DOHH2 (cell line): ENCODE measurements around the gene SUCNR1.

Experiments used
- H3F3A ChIP-seq: fragments of 200-600 bp; sonication (generic), shearing (Covaris generic); 2 replicates; pipeline ENCODE4 v1.6.0; 2016; ENCODE audit warnings: antibody characterized with exemption, mild to moderate bottlenecking; ENCODE audit not compliant: control insufficient read depth, insufficient read depth
- H3K27ac ChIP-seq: fragments of 200-600 bp; sonication (generic); 2 replicates; pipeline ENCODE4 v1.5.1; 2014; ENCODE audit warnings: low read depth, mild to moderate bottlenecking, low read length, moderate library complexity
- H3K27me3 ChIP-seq: fragments of 200-600 bp; sonication (generic); 2 replicates; pipeline ENCODE4 v1.6.1; 2014; ENCODE audit warnings: mild to moderate bottlenecking, low read length, mixed read lengths; ENCODE audit not compliant: control insufficient read depth
- H3K36me3 ChIP-seq: fragments of 200-600 bp; sonication (generic); 2 replicates; pipeline ENCODE4 v1.6.1; 2014; ENCODE audit warnings: mild to moderate bottlenecking, low read length, moderate library complexity, mixed read lengths; ENCODE audit not compliant: control insufficient read depth
- H3K4me1 ChIP-seq: fragments of 200-600 bp; sonication (generic); 2 replicates; pipeline ENCODE4 v1.6.1; 2014; ENCODE audit warnings: mild to moderate bottlenecking, low read length, mixed read lengths; ENCODE audit not compliant: control insufficient read depth
- H3K4me2 ChIP-seq: fragments of 200-600 bp; sonication (generic); 2 replicates; pipeline ENCODE4 v1.6.0; 2014; ENCODE audit warnings: mild to moderate bottlenecking, low read length, moderate library complexity
- H3K4me3 ChIP-seq: fragments of 200-600 bp; sonication (generic); 2 replicates; pipeline ENCODE4 v1.5.1; 2014; ENCODE audit warnings: mild to moderate bottlenecking, low read length, mixed read lengths
- H3K79me2 ChIP-seq: fragments of 200-600 bp; sonication (generic); 2 replicates; pipeline ENCODE4 v1.6.1; 2014; ENCODE audit warnings: mild to moderate bottlenecking, low read length, mixed read lengths; ENCODE audit not compliant: control insufficient read depth
- H3K9me2 ChIP-seq: fragments of 200-600 bp; sonication (generic); replicated peaks from 2 replicates; pipeline ENCODE4 v1.6.1; 2014; ENCODE audit warnings: mild to moderate bottlenecking, low read length, mixed read lengths; ENCODE audit not compliant: control insufficient read depth
- H3K9me3 ChIP-seq: fragments of 200-600 bp; sonication (generic); 2 replicates; pipeline ENCODE4 v1.6.1; 2014; ENCODE audit warnings: antibody characterized with exemption, low read length, mixed read lengths; ENCODE audit not compliant: control insufficient read depth, insufficient read depth
- H4K20me1 ChIP-seq: fragments of 200-600 bp; sonication (generic); 2 replicates; pipeline ENCODE4 v1.6.0; 2014; ENCODE audit warnings: low read depth, mild to moderate bottlenecking, antibody characterized with exemption, low read length, moderate library complexity; ENCODE audit not compliant: control insufficient read depth, insufficient read depth
- EZH2phosphoT487 ChIP-seq: fragments of 200-600 bp; sonication (generic); IDR thresholded peaks from 2 replicates; pipeline ENCODE4 v1.6.1; 2017; ENCODE audit warnings: borderline replicate concordance, mild to moderate bottlenecking, antibody characterized with exemption, low read length, moderate library complexity, mixed read lengths
- TF ChIP-seq, protein P1 (sequence below): fragments of 200-600 bp; sonication (generic); IDR thresholded peaks from one replicate; pipeline ENCODE4 v1.5.1; 2014; ENCODE audit warnings: antibody characterized with exemption, mild to moderate bottlenecking, low read depth, low read length; ENCODE audit not compliant: poor library complexity, severe bottlenecking

Gene SUCNR1

DNA sequence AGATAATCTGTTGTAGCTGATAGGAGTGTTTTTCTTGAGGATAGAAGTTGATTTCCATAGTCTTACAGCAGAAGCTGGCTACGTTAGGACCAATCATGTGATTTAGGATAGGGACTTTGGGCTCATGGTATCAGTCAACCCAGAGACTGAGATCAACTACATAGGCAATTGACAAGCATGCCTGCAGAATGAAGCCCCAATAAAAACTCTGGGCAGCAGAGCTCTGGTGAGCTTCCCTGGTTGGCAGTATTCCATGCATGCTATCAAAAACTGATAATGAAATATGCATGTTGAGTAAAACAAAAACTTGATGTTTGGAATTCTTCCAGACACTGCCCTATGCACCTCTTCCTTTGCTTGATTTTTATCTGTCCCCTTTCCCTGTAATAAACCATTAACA, 38.0 kb downstream of the SUCNR1 start:
- Histone ChIP-seq H4K20me1 (no peaks in the 10 kb centered on the region), H3K36me3 (no peaks in the 10 kb centered on the region), H3K4me1 (no peaks in the 10 kb centered on the region), H3K79me2 (no peaks in the 10 kb centered on the region), H3K9me3 (no peaks in the 10 kb centered on the region), H3K4me3 (no peak overlapping the region), H3K9me2 (no peaks in the 10 kb centered on the region), H3K4me2 (no peak overlapping the region), H3K27ac (no peak overlapping the region), H3K27me3 (peaks cover 4% of the 10 kb centered on the region; the same call in 1 of the 2 replicates), H3F3A (no peaks in the 10 kb centered on the region)
- TF ChIP-seq, protein P1, sequence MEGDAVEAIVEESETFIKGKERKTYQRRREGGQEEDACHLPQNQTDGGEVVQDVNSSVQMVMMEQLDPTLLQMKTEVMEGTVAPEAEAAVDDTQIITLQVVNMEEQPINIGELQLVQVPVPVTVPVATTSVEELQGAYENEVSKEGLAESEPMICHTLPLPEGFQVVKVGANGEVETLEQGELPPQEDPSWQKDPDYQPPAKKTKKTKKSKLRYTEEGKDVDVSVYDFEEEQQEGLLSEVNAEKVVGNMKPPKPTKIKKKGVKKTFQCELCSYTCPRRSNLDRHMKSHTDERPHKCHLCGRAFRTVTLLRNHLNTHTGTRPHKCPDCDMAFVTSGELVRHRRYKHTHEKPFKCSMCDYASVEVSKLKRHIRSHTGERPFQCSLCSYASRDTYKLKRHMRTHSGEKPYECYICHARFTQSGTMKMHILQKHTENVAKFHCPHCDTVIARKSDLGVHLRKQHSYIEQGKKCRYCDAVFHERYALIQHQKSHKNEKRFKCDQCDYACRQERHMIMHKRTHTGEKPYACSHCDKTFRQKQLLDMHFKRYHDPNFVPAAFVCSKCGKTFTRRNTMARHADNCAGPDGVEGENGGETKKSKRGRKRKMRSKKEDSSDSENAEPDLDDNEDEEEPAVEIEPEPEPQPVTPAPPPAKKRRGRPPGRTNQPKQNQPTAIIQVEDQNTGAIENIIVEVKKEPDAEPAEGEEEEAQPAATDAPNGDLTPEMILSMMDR = no peak
- no peak for TF ChIP-seq EZH2phosphoT487

DNA sequence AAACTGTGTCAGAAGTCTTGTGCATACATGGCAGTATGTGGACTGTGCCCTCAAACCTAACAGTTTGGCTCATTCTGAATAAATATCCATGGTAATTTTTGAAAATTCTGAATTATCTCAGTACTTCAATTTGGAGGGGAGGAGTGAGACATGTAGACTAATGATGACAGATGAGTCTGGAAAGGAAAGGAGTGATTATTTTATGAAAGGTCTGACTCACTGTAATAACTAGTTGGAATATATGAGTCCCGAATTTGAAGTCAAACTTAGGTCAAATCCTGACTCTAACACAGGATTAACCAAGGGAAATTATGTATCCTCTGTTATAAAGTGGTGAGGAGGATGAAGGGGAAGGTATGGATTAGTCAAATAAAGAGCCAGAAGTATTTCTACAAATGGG, 38.6 kb downstream of the SUCNR1 start:
- H3F3A ChIP-seq = no peaks in the 10 kb centered on the region
- no peaks in the 10 kb centered on the region for H3K9me2 ChIP-seq
- H3K4me2 ChIP-seq = no peak overlapping the region
- no peaks in the 10 kb centered on the region for H3K4me1 ChIP-seq
- H3K27ac ChIP-seq = no peak overlapping the region
- peaks cover 8% of the 10 kb centered on the region; the same call in 1 of the 2 replicates for H3K27me3 ChIP-seq
- no peaks in the 10 kb centered on the region for H3K9me3 ChIP-seq
- no peak overlapping the region for H3K4me3 ChIP-seq
- no peaks in the 10 kb centered on the region for H3K79me2 ChIP-seq
- TF ChIP-seq EZH2phosphoT487 = no peak
- TF ChIP-seq, protein P1 = no peak
- no peaks in the 10 kb centered on the region for H4K20me1 ChIP-seq
- no peaks in the 10 kb centered on the region for H3K36me3 ChIP-seq

- Histone ChIP-seq H4K20me1 (no peaks in the 10 kb centered on the region), H3K4me2 (no peak overlapping the region), H3K27me3 (0 out of 2 replicates have a peak, but pooled peaks cover 7% of the 10 kb centered on the region), H3K4me1 (no peaks in the 10 kb centered on the region), H3K27ac (no peak overlapping the region), H3K36me3 (no peaks in the 10 kb centered on the region), H3K9me3 (no peaks in the 10 kb centered on the region), H3K4me3 (no peak overlapping the region), H3K9me2 (no peaks in the 10 kb centered on the region), H3F3A (no peaks in the 10 kb centered on the region), H3K79me2 (no peaks in the 10 kb centered on the region)
- TF ChIP-seq, protein P1 = no peak
- no peak for TF ChIP-seq EZH2phosphoT487
Observed at GRCh38 chr3:151916781-151917180, 43.3 kb downstream of the SUCNR1 start.
